Activated CD4-positive, alpha-beta T cell treated with anti-CD3 and anti-CD28 coated beads, Interleukin-2, amount 50 U/mL, for 24 hours (primary cell): ENCODE measurements around the gene GABARAPL2.

Experiments
- DNase-seq, 2 donors: peaks; one replicate each; pipeline ENCODE4 v3.0.0-alpha.2; 2020; ENCODE audit warnings: low read depth in 1 of 2, low spot score in 1 of 2

Gene GABARAPL2

GRCh38 chr16:75552951-75553350, 13.2 kb upstream of the GABARAPL2 start:
- DNase-seq = no peak

- DNase-seq = no peak
These were observed 10.9 kb upstream of the GABARAPL2 start for GRCh38 chr16:75555213-75555706.

GRCh38 chr16:75555707-75556430, 10.3 kb upstream of the GABARAPL2 start, which contains the start of gene TMEM231:
Gene TMEM231, minus strand, starts transcription at chr16:75556252. Its CDS starts 43 bp downstream, at chr16:75556209.
- DNase-seq = peak; percentile 91 to 93

GRCh38 chr16:75556431-75556950, 9.7 kb upstream of the GABARAPL2 start:
- no peak for DNase-seq

- DNase-seq = no peak
These were observed 7.3 kb upstream of the GABARAPL2 start for GRCh38 chr16:75558846-75559401.

- DNase-seq = no peak
These were observed 6.4 kb upstream of the GABARAPL2 start for GRCh38 chr16:75559564-75560372.

GRCh38 chr16:75565640-75566039, 539 bp upstream of the GABARAPL2 start:
- no peak for DNase-seq

GRCh38 chr16:75566758-75567255, 628 bp downstream of the GABARAPL2 start:
- DNase-seq = no peak

- no peak for DNase-seq
These were observed 1.7 kb downstream of the GABARAPL2 start for GRCh38 chr16:75567911-75568310.

- no peak for DNase-seq
These were observed 4.4 kb downstream of the GABARAPL2 start for GRCh38 chr16:75570396-75571065.

- DNase-seq = no peak
These were observed 6.8 kb downstream of the GABARAPL2 start for GRCh38 chr16:75572864-75573542.

GRCh38 chr16:75573955-75574354, 7.8 kb downstream of the GABARAPL2 start:
- no peak for DNase-seq

GRCh38 chr16:75575958-75576357, 9.8 kb downstream of the GABARAPL2 start:
- no peak for DNase-seq

GRCh38 chr16:75576384-75576811, 10.2 kb downstream of the GABARAPL2 start:
- DNase-seq = no peak

- no peak for DNase-seq
These were observed 12.0 kb downstream of the GABARAPL2 start for GRCh38 chr16:75578212-75578611.

- no peak for DNase-seq
These were observed 12.5 kb downstream of the GABARAPL2 start for GRCh38 chr16:75578725-75579124.

- no peak for DNase-seq
These were observed 13.2 kb downstream of the GABARAPL2 start for GRCh38 chr16:75579281-75579834.

GRCh38 chr16:75584108-75584507, 17.9 kb downstream of the GABARAPL2 start:
- no peak for DNase-seq

GRCh38 chr16:75588716-75589115, 22.5 kb downstream of the GABARAPL2 start:
- DNase-seq = no peak

GRCh38 chr16:75589306-75589705, 23.1 kb downstream of the GABARAPL2 start:
- DNase-seq = no peak
